OCI-LY7 (cell line): ENCODE measurements around the gene CFAP99. TPM values are rescaled to one million over a fixed set of nuclear protein-coding genes. Genes with fewer than 3 reads are reported as not detected.

Experiments used
- BruUV-seq: library from RNA; stranded (reverse); fragments of 400-500 nt; replicated peaks from 2 replicates; lab custom pipeline; 2021; lab: Mats Ljungman, UMichigan
- CTCF ChIA-PET: fragments of 300-600 bp; sonication (Branson Sonifier 250); formaldehyde crosslinking; loops from one replicate; lab custom pipeline; 2022; ENCODE audit warnings: antibody characterized with exemption; ENCODE audit not compliant: unreplicated experiment; lab: Charles Lee
- POLR2A ChIA-PET: fragments of 300-600 bp; sonication (Branson Sonifier 250); formaldehyde crosslinking; loops from one replicate; lab custom pipeline; 2022; ENCODE audit warnings: antibody characterized with exemption; lab: Charles Lee
- DNase-seq: peaks from one replicate; pipeline ENCODE4 v3.0.0-alpha.2; 2015; ENCODE audit warnings: low spot score
- H2AFZ ChIP-seq: fragments of 200-600 bp; sonication (generic), shearing (Covaris generic); 2 replicates; pipeline ENCODE4 v1.6.1; 2014; ENCODE audit warnings: mild to moderate bottlenecking, antibody characterized with exemption, low read length, moderate library complexity
- H3K27ac ChIP-seq: fragments of 200-600 bp; sonication (generic); 2 replicates; pipeline ENCODE4 v1.5.1; 2014; ENCODE audit warnings: mixed run types, low read depth, mild to moderate bottlenecking, moderate library complexity, low read length, inconsistent platforms; ENCODE audit not compliant: poor library complexity, severe bottlenecking
- H3K36me3 ChIP-seq: fragments of 200-600 bp; sonication (generic); 2 replicates; pipeline ENCODE4 v1.6.1; 2014; ENCODE audit warnings: mild to moderate bottlenecking, antibody characterized with exemption, low read length, moderate library complexity, mixed read lengths; ENCODE audit not compliant: insufficient read depth
- H3K4me1 ChIP-seq: fragments of 200-600 bp; sonication (generic); 2 replicates; pipeline ENCODE4 v1.5.1; 2014; ENCODE audit warnings: mild to moderate bottlenecking, low read length; ENCODE audit not compliant: insufficient read depth, poor library complexity, severe bottlenecking
- H3K4me2 ChIP-seq: fragments of 200-600 bp; sonication (generic); 2 replicates; pipeline ENCODE4 v1.6.1; 2014; ENCODE audit warnings: mild to moderate bottlenecking, low read length
- H3K4me3 ChIP-seq: fragments of 200-600 bp; sonication (generic); 2 replicates; pipeline ENCODE4 v1.5.1; 2014; ENCODE audit warnings: mild to moderate bottlenecking, low read depth, low read length; ENCODE audit not compliant: poor library complexity, severe bottlenecking
- H3K79me2 ChIP-seq: fragments of 200-600 bp; sonication (generic); 2 replicates; pipeline ENCODE4 v1.6.1; 2016; ENCODE audit warnings: low read depth, mild to moderate bottlenecking, low read length, moderate library complexity, mixed read lengths; ENCODE audit not compliant: insufficient read depth
- H3K9me2 ChIP-seq: fragments of 200-600 bp; sonication (generic); 2 replicates; pipeline ENCODE4 v1.6.1; 2016; ENCODE audit warnings: mild to moderate bottlenecking, low read length, mixed read lengths; ENCODE audit not compliant: insufficient read depth
- H3K9me3 ChIP-seq: fragments of 200-600 bp; sonication (generic); 2 replicates; pipeline ENCODE4 v1.6.1; 2014; ENCODE audit warnings: mild to moderate bottlenecking, mixed run types, low read length, mixed read lengths
- H4K20me1 ChIP-seq: fragments of 200-600 bp; sonication (generic); 2 replicates; pipeline ENCODE4 v1.6.1; 2014; ENCODE audit warnings: mild to moderate bottlenecking, antibody characterized with exemption, low read length, moderate library complexity, mixed read lengths; ENCODE audit not compliant: insufficient read depth
- EZH2phosphoT487 ChIP-seq: fragments of 200-600 bp; sonication (generic); IDR thresholded peaks from 2 replicates; pipeline ENCODE4 v1.6.1; 2018; ENCODE audit warnings: low read depth, borderline replicate concordance, mild to moderate bottlenecking, mixed run types, antibody characterized with exemption, low read length, moderate library complexity, mixed read lengths
- intact Hi-C: fragments of 100-400 bp; cut with micrococcal nuclease; formaldehyde crosslinking; loops from one replicate; pipeline ENCODE4 v1.10.0; 2022; ENCODE audit not compliant: unreplicated experiment
- total RNA-seq, 2 experiments: library from RNA; depleted of rRNA in 1 of 2; stranded (reverse); fragments of >200 nt in 1 of 2; shearing (Covaris generic) in 1 of 2; gene quantifications; 2 replicates each; pipeline ENCODE4 v1.2.3, GENCODE V29; 2014 to 2022
- TF ChIP-seq, protein P1 (sequence below): fragments of 200-600 bp; sonication (generic); conservative IDR thresholded peaks from 2 replicates; pipeline ENCODE4 v1.5.1; 2014; ENCODE audit warnings: mild to moderate bottlenecking, antibody characterized with exemption, low read length, moderate library complexity, mixed read lengths

The CFAP99 gene
- total RNA-seq, 2 experiments from 2014 or later, result not detected

GRCh38 chr4:2486981-2487380 is 68.2 kb downstream of the CFAP99 start:
- TF ChIP-seq, protein P1, sequence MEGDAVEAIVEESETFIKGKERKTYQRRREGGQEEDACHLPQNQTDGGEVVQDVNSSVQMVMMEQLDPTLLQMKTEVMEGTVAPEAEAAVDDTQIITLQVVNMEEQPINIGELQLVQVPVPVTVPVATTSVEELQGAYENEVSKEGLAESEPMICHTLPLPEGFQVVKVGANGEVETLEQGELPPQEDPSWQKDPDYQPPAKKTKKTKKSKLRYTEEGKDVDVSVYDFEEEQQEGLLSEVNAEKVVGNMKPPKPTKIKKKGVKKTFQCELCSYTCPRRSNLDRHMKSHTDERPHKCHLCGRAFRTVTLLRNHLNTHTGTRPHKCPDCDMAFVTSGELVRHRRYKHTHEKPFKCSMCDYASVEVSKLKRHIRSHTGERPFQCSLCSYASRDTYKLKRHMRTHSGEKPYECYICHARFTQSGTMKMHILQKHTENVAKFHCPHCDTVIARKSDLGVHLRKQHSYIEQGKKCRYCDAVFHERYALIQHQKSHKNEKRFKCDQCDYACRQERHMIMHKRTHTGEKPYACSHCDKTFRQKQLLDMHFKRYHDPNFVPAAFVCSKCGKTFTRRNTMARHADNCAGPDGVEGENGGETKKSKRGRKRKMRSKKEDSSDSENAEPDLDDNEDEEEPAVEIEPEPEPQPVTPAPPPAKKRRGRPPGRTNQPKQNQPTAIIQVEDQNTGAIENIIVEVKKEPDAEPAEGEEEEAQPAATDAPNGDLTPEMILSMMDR, result no peak
- no peak for TF ChIP-seq EZH2phosphoT487
- Histone ChIP-seq H3K36me3 (peaks cover 78% of the 10 kb centered on the region), H3K4me1 (peaks cover 44% of the 10 kb centered on the region), H3K4me2 (no peak overlapping the region), H3K27ac (no peak overlapping the region), H4K20me1 (peaks cover 46% of the 10 kb centered on the region), H3K9me3 (no peaks in the 10 kb centered on the region), H3K79me2 (peaks cover 98% of the 10 kb centered on the region), H3K4me3 (no peak overlapping the region), H2AFZ (no peak overlapping the region), H3K9me2 (no peaks in the 10 kb centered on the region)
- no peak for DNase-seq
- CTCF ChIA-PET, result no interaction called here
- no TSS peak for BruUV-seq
- intact Hi-C loops, result no loop called here
- POLR2A ChIA-PET, result interaction anchor here (1.7 kb wide), 1 partner anchor 21 kb away, joined by 3 read pairs; no protein-coding TSS in a partner anchor

DNA sequence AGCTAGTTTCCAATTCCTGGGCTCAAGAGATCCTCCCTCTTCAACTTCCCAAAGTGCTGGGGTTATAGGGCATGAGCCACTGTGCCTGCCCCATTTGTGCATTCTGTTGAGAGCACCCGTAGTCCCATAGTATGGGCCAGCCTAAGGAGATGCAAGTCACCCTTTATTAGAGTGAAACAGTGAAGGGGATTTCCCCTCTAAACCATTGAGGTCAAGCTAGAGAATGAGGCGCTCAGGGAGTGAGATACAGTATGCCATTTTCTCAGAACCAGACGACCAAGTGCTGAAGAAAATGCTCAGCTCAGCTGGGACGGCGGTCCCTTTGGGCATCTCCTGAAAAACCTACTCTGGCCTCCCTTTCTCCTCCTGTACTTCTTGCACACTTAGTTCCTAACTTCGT is 68.9 kb downstream of the CFAP99 start:
- ChIA-PET CTCF (no interaction called here), POLR2A (interaction anchor here (1.7 kb wide), 1 partner anchor 20 kb away, joined by 3 read pairs; no protein-coding TSS in a partner anchor)
- Histone ChIP-seq H3K36me3 (peaks cover 78% of the 10 kb centered on the region), H3K4me3 (no peak overlapping the region), H3K79me2 (peaks cover 98% of the 10 kb centered on the region), H2AFZ (no peak overlapping the region), H3K9me2 (no peaks in the 10 kb centered on the region), H3K27ac (no peak overlapping the region), H3K4me1 (peaks cover 37% of the 10 kb centered on the region), H3K4me2 (no peak overlapping the region), H4K20me1 (peaks cover 39% of the 10 kb centered on the region), H3K9me3 (no peaks in the 10 kb centered on the region)
- intact Hi-C loops, result no loop called here
- no peak for TF ChIP-seq EZH2phosphoT487
- TF ChIP-seq, protein P1, result no peak
- DNase-seq, result no peak
- no TSS peak for BruUV-seq

DNA sequence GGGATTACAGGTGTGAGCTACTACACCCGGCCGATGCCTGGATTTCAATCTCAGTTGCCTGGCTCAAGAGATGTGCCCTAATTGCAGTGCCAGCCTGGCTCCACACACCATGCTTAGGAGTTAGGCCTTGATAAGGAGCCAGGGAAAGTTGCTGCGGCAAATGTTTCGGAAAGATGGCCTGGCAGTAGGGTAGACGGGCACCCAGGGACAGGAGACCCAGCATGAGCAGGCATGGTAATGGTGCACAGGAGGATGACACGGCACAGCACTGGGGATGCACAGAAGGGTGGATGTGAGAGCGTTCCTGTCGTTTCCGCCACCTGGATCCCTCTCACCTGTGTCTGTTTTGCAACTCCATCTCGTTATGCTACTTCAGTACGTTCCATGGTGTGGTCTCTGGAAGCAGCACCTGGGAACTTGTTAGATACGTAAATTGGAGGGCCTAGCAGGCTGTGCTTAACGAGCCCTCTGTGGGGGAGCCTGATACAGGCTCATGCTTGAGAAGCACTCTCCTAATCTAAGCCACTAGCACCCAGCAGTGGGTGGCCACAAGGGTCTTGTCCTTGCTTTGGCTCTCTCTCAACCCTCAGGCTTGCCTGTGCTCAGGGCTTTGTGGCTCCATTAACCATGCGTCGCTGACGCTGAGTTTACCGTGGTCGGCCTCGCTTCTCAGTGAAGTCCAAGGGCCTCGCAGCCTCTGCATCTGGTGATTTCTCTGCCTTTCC is 70.5 kb downstream of the CFAP99 start:
- intact Hi-C loops, result no loop called here
- TF ChIP-seq, protein P1, result no peak
- no peak for TF ChIP-seq EZH2phosphoT487
- H3K4me2 ChIP-seq, result no peak overlapping the region
- ChIA-PET POLR2A (interaction anchor here (1.8 kb wide), 1 partner anchor 15 kb away, joined by 5 read pairs; no protein-coding TSS in a partner anchor), CTCF (no interaction called here)
- no TSS peak for BruUV-seq
- peaks cover 99% of the 10 kb centered on the region for H3K79me2 ChIP-seq
- H3K9me2 ChIP-seq, result no peaks in the 10 kb centered on the region
- no peak for DNase-seq
- H3K27ac ChIP-seq, result no peak overlapping the region
- no peak overlapping the region for H3K4me3 ChIP-seq
- peaks cover 87% of the 10 kb centered on the region for H3K36me3 ChIP-seq
- H3K9me3 ChIP-seq, result no peaks in the 10 kb centered on the region
- no peak overlapping the region for H2AFZ ChIP-seq
- H4K20me1 ChIP-seq, result peaks cover 30% of the 10 kb centered on the region
- H3K4me1 ChIP-seq, result peaks cover 25% of the 10 kb centered on the region
